ENCODE measurements around the gene FAM76A. TPM values are rescaled to one million over a fixed set of nuclear protein-coding genes. Genes with fewer than 3 reads are reported as not detected.
"Not testable (repeated sequence)": the region's sequence is repeated elsewhere in the genome, so short reads cannot be mapped to it uniquely, and the experiment has no call there.

FAM76A gene
- total RNA-seq, 1 donor from 2014 or later, result 13.8 TPM

DNA sequence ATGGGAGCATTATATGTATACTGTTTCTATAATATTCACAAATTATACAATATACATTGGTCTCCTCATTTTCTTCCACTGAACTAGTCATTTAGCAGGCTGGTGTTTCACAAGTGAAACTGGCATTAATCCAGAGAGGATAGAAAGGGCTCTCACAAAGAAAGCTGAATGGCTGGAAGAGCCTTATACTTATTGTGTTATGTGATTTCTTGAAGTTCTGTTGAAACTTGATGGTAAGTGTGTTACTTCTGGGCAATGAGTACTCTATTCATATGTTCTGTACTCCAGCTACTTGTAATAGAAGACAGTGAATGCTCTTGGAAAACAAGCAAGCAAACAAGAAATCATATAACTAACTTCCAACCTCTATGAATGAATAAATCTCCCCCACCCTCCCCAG, 62.1 kb downstream of the FAM76A start:
- Mint-ChIP-seq H3K27me3 (ENCODE audit: low read depth) (no peaks in the 10 kb centered on the region), H3K36me3 (ENCODE audit: low read depth) (peaks cover 7% of the 10 kb centered on the region), H3K9me3 (no peaks in the 10 kb centered on the region), H3K4me3 (no peak overlapping the region), H3K27ac (ENCODE audit: unreplicated experiment) (peak overlapping the region; percentile 32), H3K4me1 (no peaks in the 10 kb centered on the region)
- TF ChIP-seq CTCF (conservative IDR thresholded peaks at IDR 0.05), result no peak
- no peak for DNase-seq (ENCODE audit: low read depth, low spot score)

DNA sequence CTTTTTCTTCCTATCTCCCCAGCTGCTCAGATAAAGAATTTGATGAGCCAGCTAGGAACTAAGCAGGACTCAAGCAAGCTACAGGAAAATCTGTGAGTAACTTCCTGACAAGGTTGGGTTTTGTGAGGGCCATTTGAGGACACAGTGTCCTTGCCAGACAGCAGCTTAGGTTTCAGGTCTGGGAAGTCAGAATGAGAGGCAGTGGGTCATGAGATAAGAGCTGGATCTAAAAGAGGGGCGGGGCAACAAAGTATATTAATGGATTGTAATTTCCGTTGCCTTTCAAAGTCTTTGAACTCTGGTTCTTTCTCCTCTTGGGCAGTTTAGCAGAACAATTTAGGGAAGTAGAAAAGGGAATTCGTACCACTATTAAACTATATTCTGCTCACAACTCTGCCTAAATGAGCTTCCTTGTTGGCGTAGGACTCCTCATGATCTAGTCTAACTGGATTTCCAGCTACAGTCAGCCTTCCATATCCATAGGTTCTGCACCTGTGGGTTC, 63.8 kb downstream of the FAM76A start:
- no peak for DNase-seq (ENCODE audit: low read depth, low spot score)
- H3K4me3 Mint-ChIP-seq, result no peak overlapping the region
- no peak for TF ChIP-seq CTCF (conservative IDR thresholded peaks at IDR 0.05)
- H3K27ac Mint-ChIP-seq (ENCODE audit: unreplicated experiment), result no peak overlapping the region
- no peaks in the 10 kb centered on the region for H3K4me1 Mint-ChIP-seq
- H3K36me3 Mint-ChIP-seq (ENCODE audit: low read depth), result peaks cover 7% of the 10 kb centered on the region
- no peaks in the 10 kb centered on the region for H3K9me3 Mint-ChIP-seq
- H3K27me3 Mint-ChIP-seq (ENCODE audit: low read depth), result no peaks in the 10 kb centered on the region

DNA sequence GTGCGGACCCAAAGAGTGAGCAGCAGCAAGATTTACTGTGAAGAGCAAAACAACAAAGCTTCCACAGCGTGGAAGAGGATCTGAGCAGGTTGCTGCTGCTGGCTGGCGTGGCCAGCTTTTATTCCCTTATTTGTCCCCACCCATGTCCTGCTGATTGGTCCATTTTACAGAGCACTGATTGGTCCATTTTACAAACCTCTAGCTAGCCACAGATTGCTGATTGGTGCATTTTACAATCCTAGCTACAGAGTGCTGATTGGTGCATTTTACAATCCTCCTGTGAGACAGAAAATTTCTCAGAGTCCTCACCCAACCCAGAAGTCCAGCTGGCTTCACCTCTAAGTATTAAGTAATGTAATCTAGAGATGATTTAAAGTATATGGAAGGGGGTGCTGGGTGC, 64.5 kb downstream of the FAM76A start:
- not testable (repeated sequence) for H3K27ac Mint-ChIP-seq (ENCODE audit: unreplicated experiment); DNase-seq (ENCODE audit: low read depth, low spot score); H3K4me1 Mint-ChIP-seq; H3K4me3 Mint-ChIP-seq; H3K9me3 Mint-ChIP-seq; H3K36me3 Mint-ChIP-seq (ENCODE audit: low read depth); H3K27me3 Mint-ChIP-seq (ENCODE audit: low read depth)

DNA sequence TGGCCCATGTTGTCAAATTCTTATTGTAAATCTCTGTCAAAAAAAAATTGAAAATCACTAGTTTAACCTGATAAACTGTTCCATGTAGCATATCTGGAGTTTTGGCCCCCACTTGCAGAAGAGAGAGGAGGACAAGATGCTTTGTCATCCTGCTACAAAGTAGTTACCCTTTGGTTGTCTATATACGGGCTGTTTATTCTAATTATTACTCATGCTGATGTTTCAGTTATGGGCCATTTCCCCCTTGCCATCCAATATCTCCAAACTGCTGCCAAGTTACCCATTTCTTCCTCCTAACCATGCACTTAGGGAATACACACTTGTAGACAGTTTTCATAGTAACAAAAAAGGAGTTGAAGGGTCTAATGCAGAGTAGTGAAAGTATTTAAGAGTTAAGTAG, 69.8 kb downstream of the FAM76A start:
- Mint-ChIP-seq H3K27me3 (ENCODE audit: low read depth) (no peaks in the 10 kb centered on the region), H3K4me1 (no peaks in the 10 kb centered on the region), H3K4me3 (no peak overlapping the region), H3K36me3 (ENCODE audit: low read depth) (peaks cover 9% of the 10 kb centered on the region), H3K27ac (ENCODE audit: unreplicated experiment) (no peak overlapping the region), H3K9me3 (no peaks in the 10 kb centered on the region)
- no peak for DNase-seq (ENCODE audit: low read depth, low spot score)
- no peak for TF ChIP-seq CTCF (conservative IDR thresholded peaks at IDR 0.05)

GRCh38 chr1:27804791-27805190, 79.0 kb downstream of the FAM76A start:
- no peak for DNase-seq (ENCODE audit: low read depth, low spot score)
- Mint-ChIP-seq H3K4me3 (no peak overlapping the region), H3K4me1 (no peaks in the 10 kb centered on the region), H3K27ac (ENCODE audit: unreplicated experiment) (peak overlapping the region; percentile 60), H3K27me3 (ENCODE audit: low read depth) (no peaks in the 10 kb centered on the region), H3K9me3 (no peaks in the 10 kb centered on the region), H3K36me3 (ENCODE audit: low read depth) (peaks cover 6% of the 10 kb centered on the region)
- TF ChIP-seq CTCF (conservative IDR thresholded peaks at IDR 0.05), result no peak

DNA sequence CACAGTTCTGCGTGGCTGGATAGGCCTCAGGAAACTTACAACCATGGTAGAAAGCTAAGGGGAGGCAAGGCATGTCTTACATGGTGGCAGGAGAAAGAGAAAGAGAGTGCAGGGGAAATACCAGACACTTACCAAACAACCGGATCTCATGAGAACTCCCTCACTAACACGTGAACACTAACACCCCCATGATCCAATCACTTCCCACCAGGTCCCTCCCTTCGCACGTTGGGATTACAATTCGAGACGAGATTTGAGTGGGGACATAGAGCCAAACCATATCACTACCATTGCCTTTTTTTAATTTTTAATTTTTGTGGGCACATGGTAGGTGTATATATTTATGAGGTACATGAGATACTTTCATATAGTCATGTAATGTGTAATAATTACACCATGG, 81.0 kb downstream of the FAM76A start:
- Mint-ChIP-seq H3K4me1 (no peaks in the 10 kb centered on the region), H3K36me3 (ENCODE audit: low read depth) (peaks cover 6% of the 10 kb centered on the region), H3K9me3 (no peaks in the 10 kb centered on the region), H3K27me3 (ENCODE audit: low read depth) (no peaks in the 10 kb centered on the region), H3K4me3 (no peak overlapping the region), H3K27ac (ENCODE audit: unreplicated experiment) (no peak overlapping the region)
- no peak for TF ChIP-seq CTCF (conservative IDR thresholded peaks at IDR 0.05)
- DNase-seq (ENCODE audit: low read depth, low spot score), result no peak
